Liver (tissue), 9 donors: Measurements from ENCODE around the gene HDDC2. TPM values are rescaled to one million over a fixed set of nuclear protein-coding genes. Genes with fewer than 3 reads are reported as not detected.

Experiments
- DNase-seq: peaks from one replicate; pipeline ENCODE4 v3.0.0-alpha.2; 2017; ENCODE audit warnings: low spot score
- H3K27ac ChIP-seq, 2 donors: one replicate each; pipeline ENCODE4 v1.7.0; 2013; ENCODE audit warnings: inconsistent platforms in 2 of 2, low read length in 2 of 2, control low read depth in 1 of 2, low read depth in 1 of 2, mild to moderate bottlenecking in 1 of 2
- H3K27me3 ChIP-seq, 4 donors: one replicate each; pipeline versions ENCODE4 v1.6.1 to v1.7.0; 2013; ENCODE audit warnings: low read length in 3 of 4, inconsistent platforms in 1 of 4, mild to moderate bottlenecking in 1 of 4, moderate library complexity in 1 of 4; ENCODE audit not compliant: control insufficient read depth in 4 of 4, insufficient read depth in 4 of 4
- H3K36me3 ChIP-seq, 4 donors: one replicate each; pipeline versions ENCODE4 v1.6.1 to v1.7.0; 2013; ENCODE audit warnings: low read length in 3 of 4, mild to moderate bottlenecking in 3 of 4, low read depth in 1 of 4, moderate library complexity in 1 of 4; ENCODE audit not compliant: control insufficient read depth in 4 of 4, insufficient read depth in 3 of 4
- H3K4me1 ChIP-seq, 4 donors: one replicate each; pipeline versions ENCODE4 v1.6.1 to v1.7.0; 2013; ENCODE audit warnings: low read length in 3 of 4, mild to moderate bottlenecking in 3 of 4, moderate library complexity in 1 of 4; ENCODE audit not compliant: control insufficient read depth in 4 of 4, insufficient read depth in 4 of 4
- H3K4me3 ChIP-seq, 3 donors: one replicate each; pipeline versions ENCODE4 v1.6.1 to v1.7.0; 2013; ENCODE audit warnings: low read length in 3 of 3, control low read depth in 1 of 3, low read depth in 1 of 3, mild to moderate bottlenecking in 1 of 3
- H3K9ac ChIP-seq, 2 donors: one replicate each; pipeline ENCODE4 v1.7.0; 2013; ENCODE audit warnings: low read length in 2 of 2, mild to moderate bottlenecking in 2 of 2, moderate library complexity in 2 of 2, control low read depth in 1 of 2, low read depth in 1 of 2
- H3K9me3 ChIP-seq, 4 donors: one replicate each; pipeline versions ENCODE4 v1.6.1 to v1.7.0; 2013; ENCODE audit warnings: low read length in 3 of 4; ENCODE audit not compliant: control insufficient read depth in 4 of 4
- ATF3 ChIP-seq: IDR thresholded peaks from 2 replicates; pipeline ENCODE4 v1.6.1; 2016; ENCODE audit warnings: antibody characterized with exemption
- CTCF ChIP-seq: fragments of 150-350 bp; IDR thresholded peaks from 2 replicates; pipeline ENCODE4 v1.5.1; 2017; ENCODE audit warnings: improper control_type of control experiment, low read depth, low read length; ENCODE audit not compliant: missing input control
- EGR1 ChIP-seq, 2 donors: IDR thresholded peaks; 2 replicates each; pipeline ENCODE4 v1.6.1; 2016 to 2018; ENCODE audit warnings: antibody characterized with exemption in 2 of 2, low read depth in 2 of 2
- FOXA1 ChIP-seq: IDR thresholded peaks from 2 replicates; pipeline ENCODE4 v1.6.1; 2016; ENCODE audit warnings: antibody characterized with exemption
- FOXA2 ChIP-seq: IDR thresholded peaks from 2 replicates; pipeline ENCODE4 v1.6.1; 2016; ENCODE audit warnings: antibody characterized with exemption
- GABPA ChIP-seq, 2 donors: IDR thresholded peaks in 1 of 2; conservative IDR thresholded peaks in 1 of 2; 2 replicates each; pipeline ENCODE4 v1.6.1; 2016; ENCODE audit warnings: antibody characterized with exemption in 2 of 2, mild to moderate bottlenecking in 1 of 2, moderate library complexity in 1 of 2
- HNF4G ChIP-seq: IDR thresholded peaks from 2 replicates; pipeline ENCODE4 v1.6.1; 2016; ENCODE audit warnings: antibody characterized with exemption
- MAX ChIP-seq: IDR thresholded peaks from 2 replicates; pipeline ENCODE4 v1.6.1; 2016; ENCODE audit warnings: antibody characterized with exemption
- NR2F2 ChIP-seq: IDR thresholded peaks from 2 replicates; pipeline ENCODE4 v1.6.1; 2016; ENCODE audit warnings: antibody characterized with exemption
- REST ChIP-seq: IDR thresholded peaks from 2 replicates; pipeline ENCODE4 v1.6.1; 2016; ENCODE audit warnings: antibody characterized with exemption, mild to moderate bottlenecking
- RXRA ChIP-seq, 2 donors: IDR thresholded peaks; 2 replicates each; pipeline ENCODE4 v1.6.1; 2017 to 2018; ENCODE audit warnings: antibody characterized with exemption in 2 of 2, mild to moderate bottlenecking in 1 of 2
- TAF1 ChIP-seq: conservative IDR thresholded peaks from 2 replicates; pipeline ENCODE4 v1.6.1; 2016; ENCODE audit warnings: antibody characterized with exemption, mild to moderate bottlenecking
- YY1 ChIP-seq: IDR thresholded peaks from 2 replicates; pipeline ENCODE4 v1.6.1; 2016; ENCODE audit warnings: antibody characterized with exemption, mild to moderate bottlenecking
- WGBS: extraction: QIAGEN DNeasy Blood & Tissue Kit; methylation state at CpG from one replicate; pipeline ENCODE4 v1.1.7; 2013; 5-methylcytosine and 5-hydroxymethylcytosine counted together
- polyA plus RNA-seq, 2 donors: library from polyadenylated mRNA; stranded (reverse) in 1 of 2; unstranded in 1 of 2; fragments of 200-250 nt in 1 of 2; fragments of >200 nt in 1 of 2; fragmentation: Nextera tagmentation in 1 of 2; extraction: Ambion mirVana in 1 of 2; gene quantifications; one replicate each; pipeline versions ENCODE4 v1.2.1 to v1.2.3, GENCODE V29; 2013 to 2015
- total RNA-seq, 2 donors: library from RNA; depleted of rRNA; stranded (reverse); fragments of >200 nt; gene quantifications; one replicate each; pipeline ENCODE4 v1.2.3, GENCODE V29; 2014
- donor health status: healthy.
- donor health status: healthy.
- donor health status: healthy.
- donor health status: healthy.
- donor health status: healthy.

HDDC2 gene
- total and polyA plus RNA-seq, 4 donors = 8.8 to 21.0 (median 11.8) TPM

- no peak for TF ChIP-seq MAX
- no peak for TF ChIP-seq YY1
- no peak for TF ChIP-seq HNF4G
- TF ChIP-seq CTCF = no peak
Measured at GRCh38 chr6:125254321-125254720, 47.4 kb downstream of the HDDC2 start (continued).

GRCh38 chr6:125253881-125254280 is 47.9 kb downstream of the HDDC2 start:
- no peak for DNase-seq
- H3K4me3 ChIP-seq = no peak overlapping the region
- H3K9me3 ChIP-seq = no peaks in the 10 kb centered on the region
- H3K27ac ChIP-seq = no peak overlapping the region
- no peak overlapping the region for H3K9ac ChIP-seq
- peaks cover 0 to 6% (median 1%) of the 10 kb centered on the region in 4 donors for H3K36me3 ChIP-seq
- no peaks in the 10 kb centered on the region for H3K27me3 ChIP-seq
- TF ChIP-seq FOXA2 = no peak
- no peak for TF ChIP-seq NR2F2
- no peak for TF ChIP-seq TAF1
- no peaks in the 10 kb centered on the region for H3K4me1 ChIP-seq
- WGBS = 97% methylated on average over 2 of the region's 2 CpGs

- no peaks in the 10 kb centered on the region for H3K9me3 ChIP-seq
- no peak overlapping the region for H3K9ac ChIP-seq
- WGBS = 97% methylated on average over 1 of the region's 1 CpG
- no peak overlapping the region for H3K27ac ChIP-seq
- TF ChIP-seq FOXA1 (no peak), CTCF (no peak), MAX (no peak), GABPA (IDR thresholded peaks at IDR 0.05 in 1 of 2, conservative IDR thresholded peaks at IDR 0.05 in 1 of 2) (no peak), YY1 (no peak), EGR1 (IDR thresholded peaks at IDR 0.05; ENCODE audit: low read depth in 2 of 2) (no peak)
- peaks cover 0 to 3% (median 1%) of the 10 kb centered on the region in 4 donors for H3K36me3 ChIP-seq
- DNase-seq = no peak
- no peaks in the 10 kb centered on the region for H3K27me3 ChIP-seq
- H3K4me1 ChIP-seq = no peaks in the 10 kb centered on the region
- H3K4me3 ChIP-seq = no peak overlapping the region
Measured at GRCh38 chr6:125252891-125253290, 48.9 kb downstream of the HDDC2 start.

- H3K4me1 ChIP-seq = no peaks in the 10 kb centered on the region
- no peak overlapping the region for H3K4me3 ChIP-seq
- DNase-seq = no peak
- H3K9me3 ChIP-seq = no peaks in the 10 kb centered on the region
- H3K27ac ChIP-seq = no peak overlapping the region
- 81% methylated on average over 6 of the region's 6 CpGs for WGBS
- no peak overlapping the region for H3K9ac ChIP-seq
- no peaks in the 10 kb centered on the region for H3K27me3 ChIP-seq
- peaks cover 0 to 4% (median 1%) of the 10 kb centered on the region in 4 donors for H3K36me3 ChIP-seq
- TF ChIP-seq ATF3 (no peak), RXRA (IDR thresholded peaks at IDR 0.05) (no peak), NR2F2 (no peak), MAX (no peak), FOXA1 (no peak), REST (no peak), YY1 (no peak), CTCF (no peak)
Measured at GRCh38 chr6:125251516-125252220, 50.1 kb downstream of the HDDC2 start.
